Tibial artery (tissue), 4 donors: ENCODE data around the gene ANTKMT.
A peak's percentile ranks its signal among the peaks of the same experiment; 100 is the strongest.

ENCODE experiments used
- DNase-seq, 2 donors: peaks; one replicate each; pipeline ENCODE4 v3.0.0-alpha.2; 2019
- H3K27ac ChIP-seq, 2 donors: fragments of 200-600 bp; sonication (generic) in 1 of 2; 1 replicate in 1 of 2; 2 replicates in 1 of 2; pipeline ENCODE4 v1.5.1; 2018 to 2019; ENCODE audit warnings: mild to moderate bottlenecking in 1 of 2
- H3K27me3 ChIP-seq, 2 donors: fragments of 200-600 bp; sonication (generic) in 1 of 2; one replicate each; pipeline versions ENCODE4 v1.5.1 to v1.6.0; 2016 to 2019
- H3K36me3 ChIP-seq, 3 donors: fragments of 200-600 bp; sonication (generic) in 2 of 3; one replicate each; pipeline ENCODE4 v1.5.1; 2016 to 2019; ENCODE audit warnings: mild to moderate bottlenecking in 2 of 3
- H3K4me1 ChIP-seq, 4 donors: fragments of 200-600 bp; sonication (generic) in 2 of 4; 1 replicate in 3 of 4; 2 replicates in 1 of 4; pipeline ENCODE4 v1.5.1; 2016 to 2019
- H3K4me3 ChIP-seq, 2 donors: fragments of 200-600 bp; sonication (generic) in 1 of 2; 1 replicate in 1 of 2; 2 replicates in 1 of 2; pipeline ENCODE4 v1.5.1; 2018 to 2019; ENCODE audit warnings: mild to moderate bottlenecking in 2 of 2
- H3K9me3 ChIP-seq, 3 donors: fragments of 200-600 bp; sonication (generic) in 1 of 3; one replicate each; pipeline ENCODE4 v1.5.1; 2016 to 2019
- CTCF ChIP-seq, 2 experiments: fragments of 200-600 bp in 1 of 2; fragments of 450-650 bp in 1 of 2; IDR thresholded peaks; one replicate each; pipeline ENCODE4 v1.5.1; 2017 to 2019; ENCODE audit warnings: antibody characterized with exemption in 2 of 2, mild to moderate bottlenecking in 1 of 2, moderate library complexity in 1 of 2
- intact Hi-C: fragments of 100-400 bp; cut with DNase I; formaldehyde crosslinking; loops from one replicate; pipeline ENCODE4 v1.15.0; 2023; ENCODE audit warnings: low total_unique reads

ANTKMT gene

GRCh38 chr16:728890-729744, 8.2 kb downstream of the ANTKMT start:
- Histone ChIP-seq H3K36me3 (peaks cover 14 to 49% (median 21%) of the 10 kb centered on the region in 3 donors), H3K4me3 (peak overlapping the region in 1 of 2 donors; percentile 44), H3K27ac (no peak overlapping the region), H3K9me3 (no peaks in the 10 kb centered on the region), H3K4me1 (peaks cover 0 to 31% (median 29%) of the 10 kb centered on the region in 4 donors), H3K27me3 (peaks cover 0 to 45% of the 10 kb centered on the region in 2 donors)
- TF ChIP-seq CTCF (IDR thresholded peaks at IDR 0.05) = no peak
- DNase-seq = no peak
- intact Hi-C loops = no loop called here

GRCh38 chr16:729768-730665, 9.1 kb downstream of the ANTKMT start:
- H3K4me1 ChIP-seq = peaks cover 0 to 31% (median 29%) of the 10 kb centered on the region in 4 donors
- H3K4me3 ChIP-seq = no peak overlapping the region
- DNase-seq = no peak
- no peak overlapping the region for H3K27ac ChIP-seq
- intact Hi-C loops = loop anchor here (10.0 kb wide), 1 partner anchor 1495 kb away; the partner anchor contains the start of gene E4F1
- no peaks in the 10 kb centered on the region for H3K9me3 ChIP-seq
- H3K36me3 ChIP-seq = peaks cover 14 to 58% (median 30%) of the 10 kb centered on the region in 3 donors
- peaks cover 0 to 44% of the 10 kb centered on the region in 2 donors for H3K27me3 ChIP-seq
- TF ChIP-seq CTCF (IDR thresholded peaks at IDR 0.05) = no peak

GRCh38 chr16:730666-731509, 9.9 kb downstream of the ANTKMT start:
- no peak for TF ChIP-seq CTCF (IDR thresholded peaks at IDR 0.05)
- Histone ChIP-seq H3K27me3 (peaks cover 0 to 35% of the 10 kb centered on the region in 2 donors), H3K27ac (no peak overlapping the region), H3K4me1 (peaks cover 0 to 31% (median 29%) of the 10 kb centered on the region in 4 donors), H3K36me3 (peaks cover 18 to 67% (median 39%) of the 10 kb centered on the region in 3 donors), H3K9me3 (no peaks in the 10 kb centered on the region), H3K4me3 (no peak overlapping the region)
- intact Hi-C loops = loop anchor here (10.0 kb wide), 1 partner anchor 1494 kb away; the partner anchor contains the start of gene E4F1
- no peak for DNase-seq

GRCh38 chr16:732332-732731, 11.4 kb downstream of the ANTKMT start:
- TF ChIP-seq CTCF (IDR thresholded peaks at IDR 0.05) = no peak
- H3K27ac ChIP-seq = no peak overlapping the region
- H3K9me3 ChIP-seq = no peaks in the 10 kb centered on the region

More at GRCh38 chr16:732332-732731, 11.4 kb downstream of the ANTKMT start:
- DNase-seq = no peak
- peaks cover 30 to 81% (median 52%) of the 10 kb centered on the region in 3 donors for H3K36me3 ChIP-seq
- no peak overlapping the region for H3K4me3 ChIP-seq
- intact Hi-C loops = loop anchor here (10.0 kb wide), 1 partner anchor 1492 kb away; the partner anchor contains the start of gene E4F1
- H3K27me3 ChIP-seq = peaks cover 0 to 21% of the 10 kb centered on the region in 2 donors
- H3K4me1 ChIP-seq = peaks cover 0 to 18% (median 18%) of the 10 kb centered on the region in 4 donors
